Left lung (tissue), 10 donors: ENCODE data around the gene TSPOAP1. TPM values are rescaled to one million over a fixed set of nuclear protein-coding genes. Genes with fewer than 3 reads are reported as not detected.

Experiments used
- ATAC-seq: fragments of 200-7000 bp; cut with Tn5 transposase; one replicate; pipeline ENCODE4 v1.9.1; 2020; ENCODE audit warnings: moderate library complexity
- DNase-seq, 4 donors: peaks; one replicate each; pipeline ENCODE4 v3.0.0-alpha.2; 2013 to 2020
- H3K27ac ChIP-seq, 2 donors: fragments of 200-600 bp; sonication (generic) in 1 of 2; one replicate each; pipeline versions ENCODE4 v1.5.0 to v1.8.0; 2020 to 2021
- H3K27me3 ChIP-seq, 2 donors: fragments of 200-600 bp; sonication (generic) in 1 of 2; one replicate each; pipeline versions ENCODE4 v1.5.0 to v1.8.0; 2020 to 2021
- H3K36me3 ChIP-seq, 2 donors: fragments of 200-600 bp; sonication (generic) in 1 of 2; one replicate each; pipeline versions ENCODE4 v1.5.0 to v1.8.0; 2020 to 2021
- H3K4me1 ChIP-seq, 2 donors: fragments of 200-600 bp; one replicate each; pipeline ENCODE4 v1.8.0; 2021
- H3K4me3 ChIP-seq, 2 donors: fragments of 200-600 bp; sonication (generic) in 1 of 2; one replicate each; pipeline versions ENCODE4 v1.5.0 to v1.8.0; 2020 to 2021; ENCODE audit warnings: mild to moderate bottlenecking in 1 of 2
- H3K9me3 ChIP-seq, 2 donors: fragments of 200-600 bp; sonication (generic) in 1 of 2; one replicate each; pipeline versions ENCODE4 v1.5.0 to v1.8.0; 2020 to 2021
- CTCF ChIP-seq, 2 donors: fragments of 200-600 bp; sonication (generic) in 1 of 2; IDR thresholded peaks; one replicate each; pipeline versions ENCODE4 v1.5.0 to v1.8.0; 2021; ENCODE audit warnings: antibody characterized with exemption in 2 of 2
- intact Hi-C, 2 donors: fragments of 100-400 bp; cut with DNase I; formaldehyde crosslinking; loops; one replicate each; pipeline versions ENCODE4 v1.11.2 to v1.14.2; 2022
- polyA plus RNA-seq, 6 donors: library from polyadenylated mRNA; unstranded; fragments of 120-200 nt; gene quantifications; one replicate each; pipeline ENCODE4 v1.2.1, GENCODE V29; 2013; ENCODE audit not compliant: insufficient read length in 6 of 6
- total RNA-seq, 2 donors: library from RNA; stranded (reverse); fragmentation: NEBNext Ultra II Directional; extraction: Animal tissue kit (Norgen Biotek cat#: 25700); gene quantifications; one replicate each; pipeline ENCODE4 v1.2.1, GENCODE V29; 2021
- donor health status: DM: no; HTN: yes; CAD: no.
- donor health status: DM: no; HTN: no; CAD: no.

The TSPOAP1 gene
- total and polyA plus RNA-seq, 8 donors, result 7.9 to 65.0 (median 52.7) TPM

DNA sequence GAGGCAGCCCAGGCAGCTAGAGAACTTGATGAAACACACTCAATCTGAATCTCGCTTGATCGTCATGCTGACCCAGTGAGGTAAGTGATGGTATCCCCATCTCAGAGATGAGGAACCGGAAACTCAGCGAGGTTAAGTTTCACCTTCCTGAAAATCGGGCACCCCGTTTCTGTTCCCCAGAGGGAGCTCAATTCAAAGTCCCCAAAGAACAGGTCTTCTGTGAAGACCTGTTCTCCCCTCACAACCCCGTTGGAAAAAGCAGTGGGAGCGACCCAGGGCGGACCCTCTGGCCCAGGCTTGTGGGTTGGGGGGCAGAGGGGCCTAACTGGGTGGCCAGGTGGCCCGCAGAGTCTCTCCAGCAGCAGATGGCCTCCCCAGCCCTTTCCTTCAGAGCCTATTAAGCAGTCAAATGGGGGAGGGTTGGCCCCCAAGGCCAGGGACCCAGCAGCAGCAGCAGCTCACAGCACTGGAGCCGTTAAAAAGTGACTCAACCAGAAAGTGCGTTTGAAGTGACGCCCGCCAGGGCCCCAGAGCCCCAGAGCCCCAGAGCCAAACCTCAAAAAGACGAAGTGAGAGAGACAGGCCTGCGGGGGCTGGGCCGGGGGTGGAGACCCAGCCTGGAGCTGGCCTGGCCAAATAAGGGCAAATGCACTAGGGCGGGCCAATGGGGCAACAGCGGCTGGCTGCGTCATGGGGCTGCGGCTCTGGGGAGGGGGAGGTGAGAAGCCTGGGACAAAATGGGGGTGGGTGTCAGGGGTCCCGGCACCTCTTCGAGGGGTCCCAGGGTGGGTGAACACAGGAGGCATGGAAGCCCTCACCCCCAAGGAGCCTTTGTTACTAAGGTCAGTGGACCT lies 9.2 kb upstream of the TSPOAP1 start:
- no peak for TF ChIP-seq CTCF (IDR thresholded peaks at IDR 0.05)
- peak overlapping the region; percentile 3 to 44 for H3K4me3 ChIP-seq
- H3K27ac ChIP-seq, result peak overlapping the region; percentile 92 to 100
- intact Hi-C loops, result no loop called here
- H3K27me3 ChIP-seq, result peaks cover 0 to 13% of the 10 kb centered on the region in 2 donors
- H3K9me3 ChIP-seq, result no peaks in the 10 kb centered on the region
- peak in 3 of 4 donors; percentile 78 to 96 (median 92) for DNase-seq
- ATAC-seq, result peak; percentile 86
- H3K4me1 ChIP-seq, result peaks cover 15 to 85% of the 10 kb centered on the region in 2 donors
- no peaks in the 10 kb centered on the region for H3K36me3 ChIP-seq

GRCh38 chr17:58337210-58337599 lies 8.6 kb upstream of the TSPOAP1 start:
- no peak for TF ChIP-seq CTCF (IDR thresholded peaks at IDR 0.05)
- ATAC-seq, result no peak
- Histone ChIP-seq H3K4me1 (peaks cover 15 to 85% of the 10 kb centered on the region in 2 donors), H3K27ac (peak overlapping the region; percentile 92 to 100), H3K4me3 (peak overlapping the region; percentile 3 to 44), H3K27me3 (peaks cover 0 to 13% of the 10 kb centered on the region in 2 donors), H3K9me3 (no peaks in the 10 kb centered on the region), H3K36me3 (no peaks in the 10 kb centered on the region)
- intact Hi-C loops, result no loop called here
- DNase-seq, result no peak

GRCh38 chr17:58336456-58337209 lies 8.0 kb upstream of the TSPOAP1 start:
- Histone ChIP-seq H3K27me3 (peaks cover 0 to 13% of the 10 kb centered on the region in 2 donors), H3K36me3 (no peaks in the 10 kb centered on the region), H3K27ac (peak overlapping the region; percentile 92 to 100), H3K4me3 (peak overlapping the region in 1 of 2 donors; percentile 44), H3K9me3 (no peaks in the 10 kb centered on the region), H3K4me1 (peaks cover 15 to 79% of the 10 kb centered on the region in 2 donors)
- intact Hi-C loops, result no loop called here
- peak in 1 of 4 donors; percentile 54 for DNase-seq
- TF ChIP-seq CTCF (IDR thresholded peaks at IDR 0.05), result no peak
- no peak for ATAC-seq

DNA sequence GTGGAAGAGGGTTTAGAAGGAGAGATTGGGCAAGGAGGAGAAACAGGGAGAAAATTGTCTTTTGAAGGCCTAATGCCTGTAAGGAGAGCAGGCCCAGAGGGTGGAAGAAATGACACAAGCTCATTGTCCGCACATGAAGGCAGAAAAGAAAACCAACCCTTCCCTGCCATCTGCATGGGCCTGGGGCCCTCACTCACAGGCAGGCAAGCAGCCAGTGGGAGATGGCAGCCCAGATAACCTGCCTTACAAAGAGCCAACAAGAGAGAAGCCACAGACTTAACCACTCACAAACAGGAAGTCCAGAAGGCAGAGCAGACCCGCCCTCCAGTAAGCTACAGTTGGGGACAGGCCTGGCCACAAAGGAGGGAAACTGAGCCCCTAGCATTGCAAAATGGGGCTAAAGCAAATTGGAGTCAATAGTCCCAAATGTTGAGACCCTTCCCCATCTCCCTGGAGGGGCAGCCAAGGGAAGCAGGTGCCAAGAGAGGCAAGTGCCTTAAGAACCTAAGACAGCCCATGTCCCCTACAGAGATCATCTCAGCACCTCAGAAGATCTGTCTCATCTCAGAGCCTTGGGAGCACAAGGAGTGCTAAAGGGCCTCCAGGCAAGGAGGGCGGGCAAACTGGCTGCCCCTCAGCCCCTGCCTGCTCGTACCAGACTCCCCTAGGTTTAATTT lies 7.3 kb upstream of the TSPOAP1 start:
- intact Hi-C loops, result no loop called here
- H3K4me1 ChIP-seq, result peaks cover 15 to 72% of the 10 kb centered on the region in 2 donors
- H3K27ac ChIP-seq, result peak overlapping the region; percentile 92 to 100

More for the DNA sequence above, 7.3 kb upstream of the TSPOAP1 start:
- TF ChIP-seq CTCF (IDR thresholded peaks at IDR 0.05), result no peak
- H3K27me3 ChIP-seq, result peaks cover 0 to 13% of the 10 kb centered on the region in 2 donors
- no peak for ATAC-seq
- no peak overlapping the region for H3K4me3 ChIP-seq
- peaks cover 0 to 3% of the 10 kb centered on the region in 2 donors for H3K36me3 ChIP-seq
- no peak for DNase-seq
- no peaks in the 10 kb centered on the region for H3K9me3 ChIP-seq
